ENCODE results near the gene COX10.
"Not testable (repeated sequence)": the region's sequence is repeated elsewhere in the genome, so short reads cannot be mapped to it uniquely, and the experiment has no call there.

Gene COX10

DNA sequence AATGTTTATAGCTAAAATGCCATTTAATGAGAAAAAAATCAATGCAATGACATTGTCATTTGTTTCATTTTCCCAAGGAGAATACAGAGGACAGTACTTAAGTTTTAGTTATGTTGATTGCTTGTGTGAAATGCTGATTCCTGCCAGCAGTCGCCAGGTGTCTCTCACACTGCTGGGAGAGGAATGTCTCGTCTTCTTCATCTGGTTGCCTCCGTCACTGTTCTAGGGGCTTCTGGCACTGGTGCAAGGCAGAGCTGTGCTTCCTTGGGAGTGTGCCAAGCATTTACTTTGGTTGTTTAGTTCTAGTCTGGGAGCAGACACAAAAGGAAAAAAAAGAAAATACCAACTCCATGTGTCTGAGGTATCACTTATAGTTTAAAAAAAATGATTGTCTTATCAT, 107.7 kb downstream of the COX10 start:
- not testable (repeated sequence) for H2AFZ ChIP-seq (ENCODE audit: low read depth, low read length); H3K4me3 ChIP-seq (ENCODE audit: low read length); H3K27me3 ChIP-seq (ENCODE audit: insufficient read depth, low read length); H3K36me3 ChIP-seq (ENCODE audit: insufficient read depth, low read length); H3K4me1 ChIP-seq (ENCODE audit: insufficient read depth, low read length); H3K9me3 ChIP-seq (ENCODE audit: low read length)

DNA sequence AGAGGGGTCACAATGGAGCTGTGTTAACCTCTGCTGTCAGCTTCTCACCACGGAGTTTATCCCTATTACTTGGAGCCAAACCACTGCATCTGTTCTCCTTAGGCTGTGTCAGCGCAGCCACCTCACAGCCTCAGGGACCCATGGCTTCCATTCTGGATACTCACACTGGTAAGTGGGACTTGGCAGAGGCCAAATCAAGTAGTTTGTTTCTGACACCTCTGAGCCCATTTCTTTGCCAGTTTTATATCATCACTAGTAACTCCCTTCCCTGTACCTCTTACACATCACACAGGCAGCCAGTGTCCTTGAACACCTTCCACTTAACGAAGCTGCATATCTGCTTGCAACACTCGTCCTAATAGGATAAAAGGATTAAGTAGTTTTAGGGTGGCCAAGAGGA, 108.5 kb downstream of the COX10 start:
- H2AFZ ChIP-seq (ENCODE audit: low read depth, low read length); H3K27me3 ChIP-seq (ENCODE audit: insufficient read depth, low read length); H3K36me3 ChIP-seq (ENCODE audit: insufficient read depth, low read length); H3K9me3 ChIP-seq (ENCODE audit: low read length); H3K4me3 ChIP-seq (ENCODE audit: low read length); H3K4me1 ChIP-seq (ENCODE audit: insufficient read depth, low read length): not testable (repeated sequence)

DNA sequence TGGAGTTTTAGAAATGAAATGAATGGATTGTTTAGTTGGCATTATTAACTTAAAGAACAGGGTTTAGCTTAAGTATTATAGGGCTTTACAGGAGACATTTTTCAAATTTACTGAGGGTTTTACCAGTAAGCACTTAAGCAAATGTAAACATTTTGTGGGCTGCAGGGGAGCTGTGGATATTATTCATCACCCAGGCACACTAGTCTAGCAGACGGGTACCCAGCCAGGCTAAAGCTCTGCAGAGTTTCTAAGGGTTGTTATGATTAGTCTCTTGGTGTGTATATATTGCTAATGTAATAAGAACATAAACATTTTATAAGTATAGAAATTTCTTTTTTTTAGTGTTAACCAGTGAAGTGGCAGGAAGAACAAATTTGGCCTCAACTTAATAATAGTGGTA, 110.6 kb downstream of the COX10 start:
- H3K9me3 ChIP-seq (ENCODE audit: low read length); H3K4me3 ChIP-seq (ENCODE audit: low read length); H3K27me3 ChIP-seq (ENCODE audit: insufficient read depth, low read length); H3K36me3 ChIP-seq (ENCODE audit: insufficient read depth, low read length); H2AFZ ChIP-seq (ENCODE audit: low read depth, low read length); H3K4me1 ChIP-seq (ENCODE audit: insufficient read depth, low read length): not testable (repeated sequence)

DNA sequence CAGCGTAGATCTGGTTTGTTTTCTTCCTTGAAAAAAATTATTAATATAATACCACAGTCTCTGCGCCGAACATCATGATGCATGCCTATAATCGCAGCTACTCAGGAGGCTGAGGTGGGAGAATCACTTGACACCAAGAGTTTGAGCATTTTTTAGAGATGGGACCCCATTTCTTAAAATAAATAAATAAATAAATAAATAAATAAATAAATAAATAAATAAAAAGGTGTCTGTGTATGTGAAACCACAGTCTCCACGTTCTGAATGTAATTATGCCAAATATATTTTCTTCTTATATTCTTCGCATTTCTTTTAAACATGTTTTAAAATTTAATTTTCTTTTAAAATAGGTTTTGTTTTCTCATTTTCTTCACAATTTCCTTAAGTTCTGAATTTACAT, 112.8 kb downstream of the COX10 start:
- not testable (repeated sequence) for H3K9me3 ChIP-seq (ENCODE audit: low read length); H3K27me3 ChIP-seq (ENCODE audit: insufficient read depth, low read length); H3K36me3 ChIP-seq (ENCODE audit: insufficient read depth, low read length); H2AFZ ChIP-seq (ENCODE audit: low read depth, low read length); H3K4me1 ChIP-seq (ENCODE audit: insufficient read depth, low read length); H3K4me3 ChIP-seq (ENCODE audit: low read length)

DNA sequence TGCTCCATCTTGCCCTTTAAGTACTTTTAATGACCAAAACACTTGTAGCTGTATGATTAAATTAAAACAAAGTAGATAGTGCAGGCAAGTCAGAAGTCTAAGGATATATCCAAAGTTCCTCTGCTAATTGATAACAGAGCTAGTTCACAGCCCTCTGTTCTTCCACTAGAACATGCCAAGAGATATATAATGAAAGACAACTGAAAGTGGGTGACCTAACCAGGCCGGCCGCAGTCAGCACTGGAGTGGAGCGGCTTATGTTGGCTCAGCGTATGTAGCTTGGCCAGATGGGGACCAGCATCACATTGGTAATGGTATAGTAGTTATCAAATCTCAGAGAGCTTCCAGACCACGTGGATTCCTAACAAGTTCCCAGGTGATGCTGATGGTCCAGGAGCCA, 115.2 kb downstream of the COX10 start:
- H3K4me3 ChIP-seq (ENCODE audit: low read length); H3K4me1 ChIP-seq (ENCODE audit: insufficient read depth, low read length); H3K36me3 ChIP-seq (ENCODE audit: insufficient read depth, low read length); H3K27me3 ChIP-seq (ENCODE audit: insufficient read depth, low read length); H3K9me3 ChIP-seq (ENCODE audit: low read length); H2AFZ ChIP-seq (ENCODE audit: low read depth, low read length): not testable (repeated sequence)

DNA sequence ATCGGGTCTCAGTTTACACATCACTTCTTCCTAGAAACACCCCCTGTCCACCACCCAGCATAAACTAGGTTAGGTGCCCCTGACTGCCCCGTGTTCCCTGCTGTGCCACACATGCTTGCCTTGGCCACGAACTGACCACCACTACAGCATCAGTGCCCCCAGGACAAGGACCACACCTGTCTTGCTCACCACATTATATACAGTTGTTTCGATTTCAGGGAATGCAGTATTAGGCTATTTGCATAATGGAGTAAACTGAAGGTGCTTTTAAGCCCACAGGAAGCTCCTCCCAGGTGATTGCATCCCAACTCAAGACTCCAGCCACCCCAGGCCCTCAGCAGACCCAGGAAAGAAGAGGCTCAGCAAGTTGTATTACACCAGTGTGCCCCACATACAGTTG, 117.1 kb downstream of the COX10 start:
- not testable (repeated sequence) for H3K36me3 ChIP-seq (ENCODE audit: insufficient read depth, low read length); H3K9me3 ChIP-seq (ENCODE audit: low read length); H2AFZ ChIP-seq (ENCODE audit: low read depth, low read length); H3K27me3 ChIP-seq (ENCODE audit: insufficient read depth, low read length); H3K4me3 ChIP-seq (ENCODE audit: low read length); H3K4me1 ChIP-seq (ENCODE audit: insufficient read depth, low read length)

DNA sequence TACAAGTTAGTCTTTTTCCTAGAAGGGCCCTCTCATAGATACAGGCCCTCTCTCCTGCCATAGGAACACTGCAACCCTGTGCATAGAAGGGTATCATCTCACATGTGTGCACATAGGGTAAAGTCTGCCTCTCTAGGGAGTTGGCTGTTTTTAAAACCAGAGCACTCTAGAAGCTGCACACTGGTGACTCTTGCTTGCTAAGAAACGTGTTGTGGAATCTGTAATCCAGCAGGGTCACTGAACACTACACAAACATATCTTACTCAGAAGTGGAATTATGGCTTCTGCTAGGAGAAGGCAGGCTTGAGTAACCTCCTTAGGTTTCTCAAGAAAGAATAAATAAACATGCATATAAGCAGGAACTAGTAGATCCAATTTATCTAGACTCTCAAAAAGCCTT, 121.5 kb downstream of the COX10 start:
- not testable (repeated sequence) for H3K36me3 ChIP-seq (ENCODE audit: insufficient read depth, low read length); H2AFZ ChIP-seq (ENCODE audit: low read depth, low read length); H3K4me1 ChIP-seq (ENCODE audit: insufficient read depth, low read length); H3K4me3 ChIP-seq (ENCODE audit: low read length); H3K27me3 ChIP-seq (ENCODE audit: insufficient read depth, low read length); H3K9me3 ChIP-seq (ENCODE audit: low read length)

DNA sequence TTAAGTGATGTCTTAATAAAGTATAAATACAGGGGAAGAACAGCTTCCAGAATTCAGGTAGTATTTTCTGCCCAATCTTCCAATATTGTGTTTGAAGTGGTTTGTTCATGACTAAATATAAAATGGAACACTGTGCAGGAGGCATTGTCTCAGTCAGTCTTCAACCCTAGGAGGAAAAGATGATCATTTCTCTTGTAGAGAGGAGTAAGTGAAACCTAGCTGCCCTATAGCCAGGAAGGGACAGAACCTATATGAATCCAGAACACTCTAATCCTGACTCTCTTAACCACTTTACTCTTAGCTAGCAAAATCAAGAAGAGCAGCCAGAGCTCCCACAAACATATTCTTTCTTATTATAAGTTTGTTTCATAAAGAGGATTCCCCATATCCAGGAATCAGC, 122.2 kb downstream of the COX10 start:
- not testable (repeated sequence) for H3K27me3 ChIP-seq (ENCODE audit: insufficient read depth, low read length); H3K4me3 ChIP-seq (ENCODE audit: low read length); H3K9me3 ChIP-seq (ENCODE audit: low read length); H3K4me1 ChIP-seq (ENCODE audit: insufficient read depth, low read length); H2AFZ ChIP-seq (ENCODE audit: low read depth, low read length); H3K36me3 ChIP-seq (ENCODE audit: insufficient read depth, low read length)

DNA sequence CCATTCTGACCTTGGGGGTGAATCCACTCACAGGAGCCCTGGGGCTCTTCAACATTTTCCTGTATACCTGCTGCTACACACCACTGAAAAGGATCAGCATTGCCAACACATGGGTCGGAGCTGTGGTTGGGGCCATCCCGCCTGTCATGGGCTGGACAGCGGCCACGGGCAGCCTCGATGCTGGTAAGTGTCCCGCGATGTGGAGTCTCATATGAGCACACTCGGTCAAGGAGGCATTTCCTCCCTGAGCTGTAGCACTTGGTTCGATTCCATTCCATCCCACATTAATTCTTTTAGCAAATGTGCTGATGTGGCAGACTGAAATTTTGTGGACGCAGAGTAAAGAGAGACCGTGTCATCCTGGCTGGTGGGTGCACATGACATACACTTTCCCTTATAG, 122.7 kb downstream of the COX10 start:
- H3K4me3 ChIP-seq (ENCODE audit: low read length); H3K27me3 ChIP-seq (ENCODE audit: insufficient read depth, low read length): not testable (repeated sequence)

DNA sequence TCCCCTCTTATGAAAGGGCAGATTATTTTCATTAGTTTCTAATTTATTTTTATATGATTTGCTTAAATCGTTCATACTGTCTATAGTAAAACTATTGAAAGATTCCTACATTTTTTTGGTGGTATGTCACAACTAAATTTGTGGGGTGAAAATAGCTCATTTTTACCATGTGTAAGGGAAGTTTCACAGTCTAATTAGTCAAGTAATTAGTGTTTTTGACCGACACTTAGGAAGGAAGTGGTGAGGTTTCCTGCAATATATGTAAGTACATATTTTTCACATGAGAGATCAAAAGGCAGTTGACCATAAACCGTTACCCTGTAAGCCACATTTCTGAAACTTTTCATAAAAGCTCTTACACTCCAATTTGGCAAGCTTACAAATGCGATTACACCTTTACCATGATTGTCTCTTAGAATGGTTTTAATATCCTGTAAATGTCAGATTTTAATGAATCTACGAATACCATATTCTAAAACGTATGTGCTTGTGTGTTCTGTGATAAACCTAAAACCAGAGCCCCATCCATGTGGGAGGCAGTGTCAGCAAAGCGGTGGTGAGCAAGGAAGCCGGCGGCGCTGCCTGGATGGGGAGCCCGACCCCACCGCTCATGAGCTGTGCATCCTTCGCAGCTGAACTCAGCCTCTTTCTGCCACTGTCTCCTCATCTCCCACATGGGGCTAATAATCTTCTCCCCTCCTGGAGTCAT, 123.5 kb downstream of the COX10 start:
- H3K27me3 ChIP-seq (ENCODE audit: insufficient read depth, low read length); H3K9me3 ChIP-seq (ENCODE audit: low read length); H3K4me1 ChIP-seq (ENCODE audit: insufficient read depth, low read length); H2AFZ ChIP-seq (ENCODE audit: low read depth, low read length); H3K36me3 ChIP-seq (ENCODE audit: insufficient read depth, low read length); H3K4me3 ChIP-seq (ENCODE audit: low read length): not testable (repeated sequence)

More for the DNA sequence above, 122.7 kb downstream of the COX10 start:
- H2AFZ ChIP-seq (ENCODE audit: low read depth, low read length); H3K4me1 ChIP-seq (ENCODE audit: insufficient read depth, low read length); H3K36me3 ChIP-seq (ENCODE audit: insufficient read depth, low read length); H3K9me3 ChIP-seq (ENCODE audit: low read length): not testable (repeated sequence)

DNA sequence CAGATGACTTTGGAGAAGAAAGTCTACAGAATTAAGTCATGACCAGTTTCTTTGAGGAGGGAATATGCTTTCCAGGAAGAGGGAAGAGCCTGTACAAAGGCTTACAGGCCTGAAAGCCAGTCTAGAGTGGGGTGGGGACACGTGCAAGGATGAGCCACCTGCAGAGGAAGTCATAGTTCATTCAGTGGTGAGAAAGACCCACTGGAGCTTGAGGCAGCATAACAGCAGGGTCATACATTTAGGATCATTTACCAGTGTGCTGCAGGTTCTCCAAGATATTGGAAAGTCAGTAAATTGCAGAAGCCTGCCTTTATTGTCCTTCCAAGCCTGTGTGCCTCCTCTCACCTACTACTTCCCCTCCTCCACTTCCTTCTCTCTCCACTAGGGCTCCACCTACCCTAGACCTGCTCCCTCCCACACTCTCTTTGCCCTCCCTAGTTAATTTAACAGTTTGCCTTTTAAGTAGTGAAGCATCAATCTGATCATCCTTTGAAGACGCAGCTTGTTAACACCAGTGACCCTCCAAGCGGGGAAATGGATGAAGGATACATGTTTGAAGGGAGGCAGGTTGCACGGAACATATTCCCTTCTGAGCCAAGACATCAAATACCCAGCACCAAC, 127.2 kb downstream of the COX10 start:
- H3K27me3 ChIP-seq (ENCODE audit: insufficient read depth, low read length) = no peaks in the 10 kb centered on the region
- H3K36me3 ChIP-seq (ENCODE audit: insufficient read depth, low read length) = no peaks in the 10 kb centered on the region
- no peaks in the 10 kb centered on the region for H3K4me1 ChIP-seq (ENCODE audit: insufficient read depth, low read length)
- no peaks in the 10 kb centered on the region for H3K9me3 ChIP-seq (ENCODE audit: low read length)
- no peak overlapping the region for H2AFZ ChIP-seq (ENCODE audit: low read depth, low read length)
- H3K4me3 ChIP-seq (ENCODE audit: low read length) = no peak overlapping the region

DNA sequence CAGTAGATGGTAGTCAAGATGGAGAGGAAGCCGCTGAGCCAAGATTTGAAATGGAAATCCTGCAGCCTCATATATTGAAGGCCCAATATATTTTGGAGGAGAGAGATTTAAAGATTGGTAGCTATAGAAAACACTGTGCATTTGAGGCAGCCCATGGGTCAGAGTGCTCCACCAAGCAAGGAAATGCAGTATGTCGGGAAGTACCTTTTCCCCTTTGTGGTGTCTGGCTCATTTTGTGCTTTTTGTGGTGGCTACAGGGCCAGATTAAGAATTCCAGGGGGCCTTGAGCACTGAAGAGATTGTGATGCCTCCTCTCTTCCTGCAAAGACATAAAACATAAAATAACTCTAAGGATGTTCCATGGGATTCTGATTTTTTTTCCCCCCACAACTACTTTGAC, 127.8 kb downstream of the COX10 start:
- no peak overlapping the region for H3K4me3 ChIP-seq (ENCODE audit: low read length)
- no peaks in the 10 kb centered on the region for H3K4me1 ChIP-seq (ENCODE audit: insufficient read depth, low read length)
- no peaks in the 10 kb centered on the region for H3K27me3 ChIP-seq (ENCODE audit: insufficient read depth, low read length)
- no peaks in the 10 kb centered on the region for H3K36me3 ChIP-seq (ENCODE audit: insufficient read depth, low read length)
- no peaks in the 10 kb centered on the region for H3K9me3 ChIP-seq (ENCODE audit: low read length)
- H2AFZ ChIP-seq (ENCODE audit: low read depth, low read length) = no peak overlapping the region

DNA sequence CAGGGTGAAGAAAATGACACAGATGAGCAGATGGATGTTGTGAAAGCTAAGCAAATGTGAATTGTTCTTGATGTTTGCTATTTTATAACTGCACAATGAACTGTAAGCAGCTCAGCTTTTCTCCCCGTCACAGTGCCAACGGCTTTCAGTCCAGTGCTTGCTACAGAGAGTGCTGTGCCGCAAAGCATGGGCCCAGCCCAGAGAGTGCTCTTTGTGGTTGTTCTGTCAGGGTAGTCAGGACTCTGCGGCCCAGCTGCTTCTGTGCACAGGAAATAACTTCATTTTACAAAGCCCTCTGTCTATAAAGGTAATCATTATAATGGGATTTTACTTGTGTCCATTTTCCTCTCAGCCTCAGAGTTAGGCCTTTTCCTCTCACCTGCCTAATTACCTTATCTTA, 128.3 kb downstream of the COX10 start:
- Histone ChIP-seq H3K4me1 (ENCODE audit: insufficient read depth, low read length) (no peaks in the 10 kb centered on the region), H3K4me3 (ENCODE audit: low read length) (no peak overlapping the region), H3K36me3 (ENCODE audit: insufficient read depth, low read length) (no peaks in the 10 kb centered on the region), H3K9me3 (ENCODE audit: low read length) (no peaks in the 10 kb centered on the region), H2AFZ (ENCODE audit: low read depth, low read length) (no peak overlapping the region), H3K27me3 (ENCODE audit: insufficient read depth, low read length) (no peaks in the 10 kb centered on the region)

DNA sequence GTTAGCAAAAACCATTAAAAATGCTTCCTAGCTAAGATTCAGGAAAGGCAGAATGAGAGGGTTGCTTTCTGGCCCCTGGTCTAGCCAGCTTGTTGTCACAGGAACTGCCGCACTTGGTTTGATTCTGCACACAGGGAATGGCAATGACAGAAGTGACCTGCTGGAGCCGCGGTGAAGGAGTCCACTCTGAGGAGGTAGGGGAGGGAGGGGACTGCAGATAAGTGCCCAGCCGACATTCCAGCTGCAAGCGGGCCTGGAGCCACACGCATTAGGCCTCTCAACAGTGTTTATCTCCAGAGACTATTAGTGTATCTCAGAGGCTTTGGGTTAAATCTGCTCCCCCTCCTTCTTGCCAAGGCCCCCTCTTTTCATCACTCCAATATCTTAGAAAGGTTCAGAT, 128.7 kb downstream of the COX10 start:
- no peaks in the 10 kb centered on the region for H3K27me3 ChIP-seq (ENCODE audit: insufficient read depth, low read length)
- H3K9me3 ChIP-seq (ENCODE audit: low read length) = no peaks in the 10 kb centered on the region
- no peak overlapping the region for H2AFZ ChIP-seq (ENCODE audit: low read depth, low read length)
- H3K4me1 ChIP-seq (ENCODE audit: insufficient read depth, low read length) = no peaks in the 10 kb centered on the region
- no peak overlapping the region for H3K4me3 ChIP-seq (ENCODE audit: low read length)
- H3K36me3 ChIP-seq (ENCODE audit: insufficient read depth, low read length) = no peaks in the 10 kb centered on the region
